Bronchial epithelial cell (primary cell): ENCODE measurements around the gene SCYGR2. TPM values are rescaled to one million over a fixed set of nuclear protein-coding genes. Genes with fewer than 3 reads are reported as not detected.

Source experiments
- total RNA-seq: library from RNA; depleted of rRNA; stranded (reverse); fragments of >200 nt; gene quantifications from 2 replicates; pipeline ENCODE4 v1.2.1, GENCODE V29; 2014

Gene SCYGR2
- total RNA-seq, 1 donor from 2014 or later: not detected

Other genes with a start within 250 kb of the SCYGR2 start
- not detected in 2 replicates for gene TM4SF20, start 219.6 kb upstream of the SCYGR2 start, total RNA-seq
- gene SCYGR1, start 210.9 kb upstream of the SCYGR2 start, total RNA-seq: not detected in 2 replicates
- 52.0 and 54.8 TPM in 2 replicates for gene AGFG1, start 126.7 kb upstream of the SCYGR2 start, total RNA-seq
- not detected in 2 replicates for gene SCYGR3, start 15.9 kb downstream of the SCYGR2 start, total RNA-seq
- not detected in 2 replicates for gene SCYGR4, start 18.6 kb downstream of the SCYGR2 start, total RNA-seq
- gene SCYGR5, start 67.9 kb downstream of the SCYGR2 start, total RNA-seq: not detected in 2 replicates
- not detected in 2 replicates for gene SLC19A3, start 119.1 kb downstream of the SCYGR2 start, total RNA-seq
- gene SCYGR6, start 125.9 kb downstream of the SCYGR2 start, total RNA-seq: not detected in 2 replicates
- not detected in 2 replicates for gene SCYGR7, start 129.4 kb downstream of the SCYGR2 start, total RNA-seq
- gene SCYGR8, start 147.0 kb downstream of the SCYGR2 start, total RNA-seq: not detected in 2 replicates
- 1.5 and 3.7 TPM in 2 replicates for gene CCL20, start 214.9 kb downstream of the SCYGR2 start, total RNA-seq